ENCODE measurements around the gene PACRG.
"Not testable (repeated sequence)": the region's sequence is repeated elsewhere in the genome, so short reads cannot be mapped to it uniquely, and the experiment has no call there.

PACRG gene

DNA sequence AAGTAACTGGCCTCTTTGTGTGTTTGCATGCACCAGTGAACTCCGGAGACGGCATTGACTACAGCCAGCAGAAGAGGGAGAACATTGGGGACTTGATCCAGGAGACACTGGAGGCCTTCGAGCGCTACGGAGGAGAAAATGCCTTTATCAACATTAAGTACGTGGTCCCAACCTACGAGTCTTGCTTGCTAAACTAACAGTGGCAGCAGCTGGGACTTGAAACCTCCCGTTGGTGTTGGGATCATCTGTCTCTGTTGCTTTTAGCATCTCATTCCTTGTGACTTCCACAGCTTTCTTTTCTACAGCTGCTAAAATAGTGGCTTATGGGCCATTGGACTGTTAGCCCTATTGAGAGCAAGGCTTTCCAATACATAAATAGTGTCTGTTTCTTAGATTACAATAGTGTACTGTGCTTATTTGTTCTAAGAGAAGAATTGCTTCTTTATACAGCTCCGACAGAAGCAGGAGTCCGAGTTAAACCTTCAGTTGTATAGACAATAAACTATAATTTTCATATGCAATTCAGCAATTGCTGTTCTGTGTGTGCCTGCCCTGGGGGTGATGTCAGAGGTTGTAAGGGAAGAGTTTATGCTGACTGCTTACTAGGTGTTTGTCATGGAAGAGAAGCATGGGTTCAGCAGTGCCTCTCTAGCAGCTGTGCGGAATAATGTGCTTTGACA lies 587.2 kb downstream of the PACRG start:
- no peak for DNase-seq (ENCODE audit: low read depth, low spot score)

DNA sequence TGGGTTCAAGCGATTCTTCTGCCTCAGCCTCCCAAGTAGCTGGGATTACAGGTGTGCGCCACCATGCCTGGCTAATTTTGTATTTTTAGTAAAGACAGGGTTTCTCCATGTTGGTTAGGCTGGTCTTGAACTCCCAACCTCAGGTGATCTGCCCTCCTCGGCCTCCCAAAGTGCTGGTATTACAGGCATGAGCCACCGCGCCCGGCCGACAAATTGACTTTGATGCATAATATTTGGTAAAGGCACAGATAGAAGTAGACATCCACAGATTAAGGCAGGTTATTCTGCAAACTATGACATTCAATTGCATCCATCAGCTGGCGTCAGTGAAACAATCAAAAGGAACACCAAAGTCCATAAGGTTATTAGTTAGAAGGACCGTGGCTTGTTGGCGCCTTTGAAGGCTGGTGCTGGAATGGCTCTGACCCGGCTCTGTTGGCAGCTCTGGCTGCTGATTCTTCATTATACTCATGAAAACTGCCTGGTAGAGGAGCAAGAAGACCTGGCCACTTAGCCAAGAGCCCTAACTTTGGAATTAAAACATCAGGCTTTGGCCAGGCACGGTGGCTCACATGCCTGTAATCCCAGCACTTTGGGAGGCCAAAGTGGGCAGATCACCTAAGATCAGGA lies 589.2 kb downstream of the PACRG start:
- H3K27ac ChIP-seq; DNase-seq (ENCODE audit: low read depth, low spot score): not testable (repeated sequence)

More for the DNA sequence above, 587.2 kb downstream of the PACRG start:
- H3K27ac ChIP-seq: no peak overlapping the region

DNA sequence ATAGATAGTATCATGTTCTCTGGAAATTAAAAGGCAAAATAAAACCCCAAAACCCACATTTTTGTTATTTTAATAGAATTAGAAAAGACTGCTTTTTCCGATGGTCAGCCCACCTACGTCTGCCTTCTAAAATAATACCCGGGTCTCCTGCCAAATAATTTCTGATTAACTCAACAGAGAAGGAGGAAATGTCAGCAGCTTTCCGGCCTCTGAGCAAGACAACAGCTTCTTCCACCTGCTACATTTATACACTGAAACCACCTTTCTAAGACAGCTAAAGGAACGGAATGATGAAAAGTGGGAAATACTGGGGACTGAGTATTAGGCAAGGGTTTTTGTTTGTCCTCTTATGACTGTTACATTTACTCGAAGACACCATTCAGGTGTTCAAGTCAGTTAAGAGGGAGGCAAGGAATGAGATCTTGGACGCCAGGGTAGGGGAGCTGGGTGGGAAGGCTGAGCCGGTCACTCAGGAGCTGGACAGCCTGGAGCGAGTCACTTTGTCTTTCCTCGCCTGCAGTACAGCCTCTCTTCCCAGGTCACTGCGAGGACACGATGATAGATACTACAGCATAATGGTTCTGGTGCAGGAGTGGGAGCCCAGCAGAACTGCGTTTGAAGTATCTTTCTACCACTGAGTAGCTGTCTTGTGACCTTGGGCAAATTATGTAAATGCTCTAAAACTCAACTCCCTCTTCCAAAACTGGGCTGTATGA lies 590.5 kb downstream of the PACRG start:
- no peak for DNase-seq (ENCODE audit: low read depth, low spot score)
- H3K27ac ChIP-seq: no peak overlapping the region

DNA sequence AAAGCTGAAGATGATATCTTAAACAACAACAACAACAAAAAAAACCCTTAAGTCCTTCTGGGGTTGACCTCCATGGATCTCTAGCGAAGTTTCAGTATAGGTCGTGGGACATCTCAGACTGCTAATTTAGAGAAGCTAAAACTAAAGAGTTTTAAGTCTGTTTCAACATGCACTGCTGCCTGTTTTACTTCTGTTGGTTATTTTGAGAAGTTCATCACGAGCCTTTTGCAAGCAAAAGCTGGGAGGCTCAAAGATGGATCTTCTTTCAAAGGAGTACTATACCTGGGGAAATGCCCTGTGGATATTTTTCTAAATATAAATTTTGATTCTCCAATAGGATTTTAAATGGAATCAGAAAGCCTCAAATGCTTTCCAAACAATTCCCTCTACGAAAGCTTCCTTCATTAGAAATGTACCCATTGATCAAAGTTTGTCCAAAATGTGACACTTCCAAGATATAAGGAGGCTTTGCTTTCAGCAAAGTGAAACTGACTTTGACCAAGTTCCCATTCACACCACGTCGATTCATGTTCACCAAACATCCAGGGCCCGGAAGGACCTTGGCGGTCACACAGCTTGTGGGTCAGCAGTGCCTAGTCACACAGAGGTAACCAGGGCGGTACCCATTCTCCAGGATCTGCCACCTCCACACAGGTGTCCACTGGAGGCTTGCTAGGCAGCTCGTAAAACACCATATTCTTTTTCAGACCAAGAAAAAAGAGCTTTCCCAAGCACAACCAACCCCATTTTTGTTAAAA lies 592.0 kb downstream of the PACRG start:
- no peak for DNase-seq (ENCODE audit: low read depth, low spot score)

DNA sequence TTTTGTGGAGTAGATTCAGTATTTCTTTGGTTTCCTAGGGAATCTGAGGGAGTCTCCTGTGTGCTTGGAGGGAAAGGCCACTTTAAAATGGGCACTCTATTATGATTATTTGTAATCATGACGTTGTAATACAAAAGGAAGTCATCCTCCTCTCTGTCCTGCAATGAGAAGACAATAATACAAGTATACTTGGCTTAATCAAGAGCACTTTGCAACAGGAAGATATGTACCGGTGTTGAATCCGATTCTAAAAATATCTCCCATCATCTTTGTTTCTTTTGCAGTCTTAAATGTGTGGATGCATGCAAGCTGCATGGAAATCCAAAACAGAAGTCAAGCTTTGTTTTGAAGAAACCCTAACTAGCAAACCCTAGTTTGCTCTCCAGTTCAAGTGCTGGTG lies 592.6 kb downstream of the PACRG start:
- no peak for DNase-seq (ENCODE audit: low read depth, low spot score)
- H3K27ac ChIP-seq: no peak overlapping the region

More for the DNA sequence above, 592.0 kb downstream of the PACRG start:
- no peak overlapping the region for H3K27ac ChIP-seq

DNA sequence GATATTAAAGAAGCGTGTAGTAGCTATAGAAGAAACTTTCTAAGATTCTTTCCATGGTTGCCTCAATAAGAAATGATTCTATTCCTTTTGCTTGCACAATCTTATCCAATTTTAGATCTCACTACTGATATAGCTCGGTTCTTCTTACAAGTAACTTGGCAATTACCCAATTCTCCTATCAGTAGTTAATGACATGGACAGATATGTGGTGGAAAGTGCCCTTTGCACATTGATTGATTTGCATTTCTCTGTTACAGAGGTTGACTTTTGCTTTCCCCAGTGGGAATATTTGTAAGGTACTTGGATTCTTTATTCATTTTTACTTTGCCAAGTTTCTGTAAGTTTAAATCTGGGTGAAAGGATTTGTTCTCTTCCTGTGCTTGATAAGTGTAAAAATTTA lies 593.0 kb downstream of the PACRG start:
- no peak for DNase-seq (ENCODE audit: low read depth, low spot score)
- H3K27ac ChIP-seq: no peak overlapping the region

DNA sequence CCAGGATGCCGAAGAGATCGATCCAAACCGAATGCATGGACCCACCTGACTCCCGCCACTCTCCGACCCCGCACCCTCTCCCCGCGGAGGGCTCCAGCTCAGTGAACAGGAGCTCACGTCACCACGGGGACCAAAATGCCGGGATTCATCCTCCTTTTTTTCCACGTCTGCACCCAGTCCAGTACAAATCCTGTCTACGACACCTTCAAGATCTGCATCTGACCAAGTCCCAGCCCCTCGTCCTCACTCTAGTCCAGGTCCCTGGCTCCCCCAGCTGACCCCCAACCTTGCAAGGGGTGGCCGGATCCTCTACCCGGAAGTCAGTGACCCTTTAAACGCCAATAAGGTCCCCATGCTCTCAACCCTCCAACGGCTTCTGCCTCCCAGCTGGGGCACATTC lies 593.9 kb downstream of the PACRG start:
- no peak for DNase-seq (ENCODE audit: low read depth, low spot score)
- H3K27ac ChIP-seq: no peak overlapping the region

DNA sequence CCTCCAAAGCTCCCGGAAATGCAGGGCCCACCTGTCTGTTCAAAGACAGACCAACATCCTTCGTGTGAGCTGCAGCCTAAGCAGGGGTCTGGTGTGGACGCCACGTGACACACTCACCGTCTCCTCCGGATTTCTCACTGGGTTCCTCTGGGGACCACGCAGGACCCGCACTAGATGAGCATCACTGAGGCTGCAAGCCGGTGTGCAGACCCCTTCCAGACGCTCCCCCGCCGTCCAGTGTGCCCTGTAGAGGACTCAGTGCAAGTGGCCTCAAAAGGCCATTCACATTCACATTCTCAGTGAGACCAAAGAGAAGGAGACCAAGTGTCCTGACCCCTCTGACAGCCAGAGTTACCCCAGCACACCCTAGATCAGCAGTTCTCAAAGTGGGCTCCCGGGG lies 595.5 kb downstream of the PACRG start:
- H3K27ac ChIP-seq: no peak overlapping the region
- no peak for DNase-seq (ENCODE audit: low read depth, low spot score)

DNA sequence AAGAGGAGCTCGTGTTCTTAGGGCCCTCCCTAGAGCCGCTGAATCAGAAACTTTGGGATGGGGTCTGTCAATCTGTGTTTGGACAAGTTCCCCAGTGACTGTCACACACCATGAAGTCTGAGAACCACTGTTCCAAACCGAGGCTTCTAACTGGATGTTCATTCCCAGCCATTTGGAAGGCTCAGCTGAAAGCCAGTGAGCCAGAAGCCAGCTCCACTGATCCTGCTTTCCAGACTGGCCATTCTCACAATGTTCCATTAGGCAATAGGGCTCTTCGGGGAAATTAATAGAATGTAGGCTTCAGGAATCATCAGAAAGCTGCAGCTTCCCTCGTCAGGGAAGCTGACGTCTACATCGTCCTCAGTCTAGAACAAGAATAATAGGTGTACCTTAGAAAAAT lies 595.9 kb downstream of the PACRG start:
- H3K27ac ChIP-seq: no peak overlapping the region
- DNase-seq (ENCODE audit: low read depth, low spot score): no peak

DNA sequence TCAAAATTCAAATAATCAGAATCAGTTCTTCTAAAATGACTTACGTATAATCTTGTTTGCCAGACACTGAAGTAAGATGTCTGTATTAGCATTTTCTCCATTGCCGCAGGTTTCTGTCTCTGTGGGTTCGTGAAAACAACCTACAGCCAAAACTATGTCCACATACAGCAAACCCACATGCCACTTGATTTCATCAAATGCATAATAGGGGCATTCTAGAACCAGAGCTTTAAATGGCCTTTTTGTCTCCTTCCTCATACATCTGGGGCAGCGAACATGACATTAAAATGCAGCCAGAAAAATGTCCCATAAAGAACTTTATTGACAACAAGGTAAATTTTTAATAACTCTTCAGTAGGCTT lies 596.5 kb downstream of the PACRG start:
- DNase-seq (ENCODE audit: low read depth, low spot score): no peak
- H3K27ac ChIP-seq: no peak overlapping the region

DNA sequence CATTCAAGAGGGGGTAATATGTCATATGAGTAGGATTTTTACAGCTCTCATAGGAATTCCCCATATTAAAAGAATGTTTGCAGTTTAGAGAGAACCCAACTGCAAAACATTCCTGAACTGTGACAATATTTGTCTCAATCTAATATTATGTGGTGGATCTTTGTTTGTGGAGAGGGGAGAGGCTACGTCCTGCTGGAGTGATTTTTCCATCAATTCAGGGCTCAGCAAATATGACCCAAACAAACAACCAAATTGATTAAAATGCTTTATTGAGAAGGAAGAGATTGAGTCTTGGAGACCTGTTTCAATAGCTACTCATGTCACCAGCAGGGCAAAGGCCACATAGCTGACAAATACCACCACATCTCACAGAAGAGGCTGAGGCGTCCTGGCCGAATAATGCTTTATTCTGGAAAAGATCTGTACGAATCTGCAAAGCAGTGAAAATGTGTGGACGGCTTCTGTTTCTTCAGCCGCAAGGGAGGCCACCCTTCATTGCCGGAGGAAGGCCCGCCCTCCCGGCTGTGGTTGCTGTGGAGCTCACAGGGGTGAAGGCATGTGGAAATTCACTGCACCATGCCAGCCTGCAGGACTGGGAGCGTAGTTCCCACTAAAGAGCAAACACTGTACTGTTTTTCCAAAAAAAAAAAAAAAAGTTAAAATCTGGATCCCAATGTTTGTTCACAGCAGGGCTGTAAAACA lies 597.1 kb downstream of the PACRG start:
- H3K27ac ChIP-seq: no peak overlapping the region
- DNase-seq (ENCODE audit: low read depth, low spot score): no peak

DNA sequence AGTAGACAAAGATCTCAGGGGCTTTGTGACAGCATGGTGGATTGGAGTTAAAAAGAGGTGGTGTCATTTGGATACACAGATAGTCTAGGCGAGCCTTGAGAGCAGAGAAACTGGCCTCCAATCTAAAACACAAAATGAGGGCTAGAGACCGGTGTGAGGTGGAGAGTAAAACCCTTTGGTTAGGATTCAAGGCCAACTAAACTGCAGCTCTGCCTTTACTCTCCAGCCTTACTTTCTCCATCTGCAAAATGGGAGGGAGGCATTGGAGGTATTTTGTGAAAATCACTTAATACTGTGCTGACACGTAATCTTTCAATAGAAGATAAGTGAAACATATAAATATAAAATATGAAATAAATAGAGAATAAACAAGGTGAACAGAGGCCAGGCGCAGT lies 597.6 kb downstream of the PACRG start:
- no peak overlapping the region for H3K27ac ChIP-seq
- DNase-seq (ENCODE audit: low read depth, low spot score): no peak

DNA sequence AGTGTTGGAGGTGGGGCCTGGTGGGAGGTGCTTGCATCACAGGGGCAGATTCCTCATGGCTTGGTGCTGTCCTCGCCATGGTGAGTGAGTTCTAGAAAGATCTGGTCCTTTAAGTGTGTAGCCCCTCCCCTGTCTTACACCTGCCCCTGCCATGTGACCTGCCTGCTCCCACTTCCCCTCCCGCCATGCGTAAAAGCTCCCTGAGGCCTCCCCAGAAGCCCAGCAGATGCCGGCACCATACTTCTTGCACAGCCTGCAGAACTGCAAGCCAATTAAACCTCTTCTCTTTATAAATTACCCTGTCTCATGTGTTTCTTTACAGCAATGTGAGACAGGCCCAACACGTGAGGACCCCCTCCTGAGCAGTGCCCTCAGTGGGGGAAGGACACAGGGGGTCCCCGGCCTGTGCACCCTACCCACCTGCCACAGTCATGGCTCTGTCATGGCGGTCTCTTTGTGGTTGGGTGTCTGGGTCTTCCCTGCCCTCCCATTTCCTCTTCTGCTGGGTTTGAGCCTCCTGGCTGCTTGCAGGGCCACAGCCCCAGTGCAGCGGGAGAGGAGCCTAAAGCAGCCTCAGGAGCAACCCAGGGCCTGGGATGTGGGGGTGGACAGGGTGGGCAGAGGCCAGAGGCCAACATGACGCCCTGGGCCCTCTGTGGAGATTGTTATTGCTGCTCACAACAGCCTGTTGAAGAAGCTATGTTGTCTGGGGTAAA lies 599.5 kb downstream of the PACRG start:
- no peak for DNase-seq (ENCODE audit: low read depth, low spot score)
- no peak overlapping the region for H3K27ac ChIP-seq

DNA sequence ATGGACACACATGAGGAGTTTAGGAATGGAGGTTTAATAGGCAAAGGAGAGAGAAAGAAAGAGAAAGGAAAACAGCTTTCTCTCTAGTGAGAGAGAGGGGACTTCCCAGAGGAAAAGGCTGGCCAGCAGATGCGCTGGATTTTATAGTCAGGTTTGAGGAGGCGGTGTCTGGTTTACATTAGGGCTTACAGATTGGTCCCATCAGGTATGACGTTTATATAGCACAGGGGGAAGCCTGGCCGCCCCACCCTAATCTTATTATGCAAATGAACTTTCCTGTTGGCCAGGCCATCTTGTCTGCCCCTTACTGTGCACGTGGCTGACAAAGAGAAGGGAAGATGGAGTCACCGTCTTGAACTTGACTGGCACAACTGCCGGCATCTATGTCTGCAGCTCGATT lies 600.1 kb downstream of the PACRG start:
- DNase-seq (ENCODE audit: low read depth, low spot score): no peak
- no peak overlapping the region for H3K27ac ChIP-seq

DNA sequence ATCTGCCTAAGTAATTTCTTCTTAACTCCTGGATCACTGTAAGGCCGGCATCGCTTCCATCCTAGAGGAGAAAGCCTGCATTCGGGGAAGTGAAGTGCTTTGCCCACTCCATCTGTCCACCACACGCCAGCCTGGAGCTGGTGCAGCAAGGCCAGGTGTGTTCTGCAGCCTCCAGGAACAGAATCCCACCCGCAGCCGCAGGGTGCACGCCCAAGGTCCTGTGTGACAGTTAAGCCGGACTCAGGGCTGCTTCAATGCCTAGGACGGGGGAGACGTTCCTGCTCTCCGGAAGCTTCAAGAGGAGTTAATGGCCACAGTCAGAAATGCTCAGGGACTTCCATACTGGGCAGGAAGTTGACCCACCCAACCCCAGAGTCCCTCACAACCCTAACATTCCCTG lies 600.6 kb downstream of the PACRG start:
- DNase-seq (ENCODE audit: low read depth, low spot score): no peak
- no peak overlapping the region for H3K27ac ChIP-seq

DNA sequence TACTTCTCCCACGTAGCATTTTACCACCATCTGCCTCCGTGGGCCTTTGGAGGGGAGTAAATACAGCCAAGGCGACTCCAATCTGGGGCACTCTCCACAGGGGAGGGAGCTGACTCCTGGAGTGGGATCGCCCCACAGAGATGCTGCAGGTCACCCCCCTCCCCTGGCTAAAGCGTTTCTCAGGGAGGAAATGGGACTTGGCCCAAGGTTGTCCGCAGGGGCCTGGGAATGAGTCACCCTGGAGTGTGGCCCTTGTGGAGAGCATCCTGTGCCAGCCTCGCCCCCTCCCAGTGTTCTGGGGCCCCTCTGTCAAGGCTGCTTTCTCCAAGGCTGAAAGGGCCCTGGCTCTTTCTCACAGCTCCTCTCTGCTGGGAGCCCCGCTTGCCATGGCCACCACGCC lies 602.2 kb downstream of the PACRG start:
- no peak for DNase-seq (ENCODE audit: low read depth, low spot score)

DNA sequence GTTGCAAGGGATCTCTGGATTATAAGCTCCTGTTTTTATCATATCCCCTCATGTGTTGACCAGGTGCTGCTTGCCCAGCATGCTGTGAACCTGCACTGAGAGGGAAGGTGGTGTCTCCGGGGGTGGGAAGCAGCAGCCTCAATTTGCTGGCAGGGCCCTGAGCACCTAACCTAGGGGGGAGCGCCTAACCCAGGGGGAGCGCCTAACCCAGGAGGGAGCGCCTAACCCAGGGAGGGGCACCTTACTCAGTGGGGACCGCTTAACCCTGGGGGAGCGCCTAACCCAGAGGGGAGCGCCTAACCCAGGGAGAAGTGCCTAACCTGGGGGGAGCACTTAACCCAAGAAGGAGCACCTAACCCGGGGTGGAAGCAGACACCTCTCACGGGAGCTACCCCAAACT lies 603.5 kb downstream of the PACRG start:
- DNase-seq (ENCODE audit: low read depth, low spot score): no peak
- H3K27ac ChIP-seq: no peak overlapping the region

More for the DNA sequence above, 602.2 kb downstream of the PACRG start:
- no peak overlapping the region for H3K27ac ChIP-seq

DNA sequence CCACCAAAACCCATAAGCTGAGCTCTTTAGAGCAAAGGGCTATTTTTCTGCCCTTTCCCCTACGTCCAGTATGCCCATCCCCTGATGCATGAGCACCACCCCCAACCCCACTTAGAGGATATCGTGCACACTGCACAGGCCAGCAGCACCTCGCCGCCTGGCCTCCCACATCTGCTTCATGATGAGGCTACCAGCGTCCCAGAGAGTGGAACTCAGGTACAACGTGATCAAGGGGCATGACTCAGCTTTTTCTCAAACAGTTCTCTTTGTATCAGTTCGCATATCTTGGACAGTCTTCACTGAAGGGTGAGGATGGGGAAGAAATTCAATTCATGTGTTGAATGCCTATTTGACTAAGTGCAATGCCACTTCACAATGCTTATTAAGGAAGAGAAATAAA lies 604.8 kb downstream of the PACRG start:
- H3K27ac ChIP-seq: no peak overlapping the region
- DNase-seq (ENCODE audit: low read depth, low spot score): no peak

DNA sequence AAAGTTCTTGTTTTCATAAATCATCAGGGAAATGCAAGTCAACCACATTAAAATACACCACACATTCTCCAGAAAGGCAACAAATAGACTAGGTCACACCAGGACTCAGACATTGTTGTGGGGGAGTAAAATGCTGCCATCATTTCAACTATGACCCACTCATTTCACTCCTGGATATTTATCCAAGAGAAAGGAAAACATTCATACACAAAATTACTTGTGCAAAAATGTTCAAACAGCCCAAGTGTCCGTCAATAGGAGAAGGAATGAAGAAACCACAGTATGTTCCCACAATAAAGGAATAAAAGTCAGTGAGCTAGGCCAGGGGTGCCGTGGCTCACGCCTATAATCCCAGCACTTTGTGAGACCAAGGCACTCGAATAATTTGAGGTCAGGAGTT lies 605.3 kb downstream of the PACRG start:
- no peak overlapping the region for H3K27ac ChIP-seq
- no peak for DNase-seq (ENCODE audit: low read depth, low spot score)
